ENCODE results near the gene SLC43A2.

Gene SLC43A2

DNA sequence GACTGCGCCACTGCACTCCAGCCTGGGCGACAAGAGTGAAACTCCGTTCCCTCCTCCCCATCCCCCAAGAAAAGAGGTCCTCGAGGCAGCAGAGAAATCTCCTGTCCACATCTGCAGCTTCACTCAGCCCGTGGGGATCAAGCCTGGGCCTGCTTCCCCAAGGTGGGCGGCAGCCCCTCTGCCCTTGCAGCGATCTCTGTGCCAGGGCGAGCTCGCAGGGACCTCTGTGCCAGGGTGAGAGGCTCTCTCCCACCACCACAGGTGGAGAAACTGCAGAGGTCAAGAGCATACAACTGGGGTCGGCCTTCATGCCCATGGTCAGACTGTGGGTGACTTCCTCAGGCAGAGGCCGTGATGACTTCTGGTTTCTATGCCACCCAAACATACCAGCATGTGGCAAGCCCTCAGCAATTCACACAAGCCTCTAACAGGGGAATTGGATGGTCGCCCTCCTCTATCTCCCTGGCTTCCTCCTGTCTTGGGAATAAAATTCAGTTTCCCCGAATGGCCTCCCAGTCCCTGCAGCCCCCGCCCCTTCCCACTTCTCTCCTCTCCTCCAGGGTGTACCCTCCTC is 5.5 kb downstream of the SLC43A2 start:
- no peak for DNase-seq (ENCODE audit: low read depth)

DNA sequence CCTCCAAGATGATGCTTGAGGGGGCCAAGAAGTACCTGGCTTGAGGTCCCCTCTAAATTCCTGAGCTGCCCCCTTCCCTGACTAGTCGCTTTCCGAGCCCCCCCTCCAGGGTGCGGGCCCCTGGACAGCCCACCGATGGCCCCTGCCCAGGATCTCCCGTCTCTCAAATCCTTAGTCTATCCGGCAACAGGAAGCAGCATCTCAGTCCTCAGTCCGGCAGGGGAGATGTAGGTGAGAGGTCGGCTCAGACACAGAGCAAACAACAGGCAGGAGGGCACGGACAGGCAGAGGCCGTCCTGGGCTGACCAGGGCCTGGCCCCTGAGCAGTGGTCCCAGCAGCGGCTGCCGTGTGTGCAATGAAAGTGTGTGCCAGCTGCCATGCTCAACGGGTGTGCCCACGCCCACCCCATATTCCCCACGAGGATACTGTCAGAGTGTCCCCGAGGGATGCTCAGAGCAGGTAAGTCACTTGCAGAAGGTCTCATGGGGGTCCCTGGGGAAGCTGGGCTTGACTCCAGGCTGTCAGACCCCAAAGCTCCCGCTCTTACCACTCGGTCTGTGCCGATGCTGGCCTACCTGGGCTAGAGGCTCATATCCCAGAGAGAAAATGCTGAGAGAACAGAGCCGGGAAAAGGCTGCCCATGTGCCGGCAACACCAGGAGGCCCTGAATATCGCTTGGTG is 7.2 kb downstream of the SLC43A2 start:
- DNase-seq (ENCODE audit: low read depth) = no peak

DNA sequence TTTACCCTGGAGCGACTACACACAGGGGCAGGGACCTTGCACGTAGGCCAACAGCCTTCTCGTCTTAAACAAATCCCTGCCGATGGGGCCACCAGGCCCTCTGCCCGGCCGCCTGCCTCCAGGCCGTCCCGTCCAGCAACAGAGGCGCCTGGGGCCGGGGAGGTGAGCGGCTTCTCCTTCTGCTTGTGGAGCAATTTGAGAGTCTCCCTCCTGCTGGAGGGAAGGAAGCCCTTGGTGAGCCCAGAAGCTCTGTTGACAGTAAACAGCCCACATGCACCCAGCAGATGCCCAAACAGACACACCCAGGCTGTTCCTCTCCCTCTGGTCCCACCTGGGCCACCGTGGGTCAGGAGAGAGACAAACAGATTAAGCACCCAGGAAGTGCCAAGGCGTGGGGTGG is 8.1 kb downstream of the SLC43A2 start:
- no peak for DNase-seq (ENCODE audit: low read depth)

DNA sequence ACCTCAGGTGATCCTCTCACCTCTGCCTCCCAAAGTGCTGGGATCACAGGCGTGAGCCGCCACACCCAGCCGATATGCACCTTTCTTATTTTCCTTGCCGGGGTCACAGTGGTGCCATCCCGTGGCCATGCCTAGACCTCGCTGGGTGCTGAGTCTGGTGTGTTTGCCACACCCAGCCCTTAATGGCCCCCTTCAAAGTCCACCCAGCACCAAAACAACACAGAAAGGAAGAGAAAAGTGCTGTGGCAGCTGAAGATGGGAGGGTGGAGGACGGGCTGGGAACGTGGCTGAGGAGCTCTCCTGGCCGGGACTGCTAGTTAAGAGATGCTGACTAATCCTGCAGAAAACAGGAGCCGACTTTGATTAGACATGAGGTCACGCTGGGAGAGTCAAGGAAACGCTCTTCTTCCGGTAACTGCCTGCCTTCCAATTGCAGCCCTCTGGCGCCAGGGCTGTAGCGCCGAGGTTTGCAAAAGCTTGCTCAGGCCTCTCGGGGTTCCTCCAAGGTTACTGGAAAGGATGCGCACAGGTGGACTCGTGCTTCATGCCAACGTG is 10.9 kb downstream of the SLC43A2 start:
- peak; percentile 85 for DNase-seq (ENCODE audit: low read depth)

DNA sequence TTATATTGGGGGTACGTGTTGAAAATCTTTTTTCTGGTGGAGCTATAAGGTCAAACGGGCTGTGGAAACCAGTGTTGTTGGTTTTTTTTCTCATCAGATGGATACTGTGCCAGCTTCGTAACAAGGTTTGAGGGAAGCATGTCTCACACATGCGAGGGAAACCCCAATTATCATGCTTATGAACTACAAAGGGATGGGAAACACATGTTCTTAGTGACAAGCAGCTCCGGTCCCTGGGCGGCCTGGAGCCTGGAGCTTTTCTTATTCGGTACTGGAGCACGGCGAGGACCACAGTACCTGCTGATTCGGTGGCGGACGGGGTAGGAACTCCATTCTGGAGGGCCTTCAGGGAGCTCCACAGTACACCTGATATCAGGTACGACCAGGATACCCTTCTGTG is 12.5 kb downstream of the SLC43A2 start:
- no peak for DNase-seq (ENCODE audit: low read depth)

DNA sequence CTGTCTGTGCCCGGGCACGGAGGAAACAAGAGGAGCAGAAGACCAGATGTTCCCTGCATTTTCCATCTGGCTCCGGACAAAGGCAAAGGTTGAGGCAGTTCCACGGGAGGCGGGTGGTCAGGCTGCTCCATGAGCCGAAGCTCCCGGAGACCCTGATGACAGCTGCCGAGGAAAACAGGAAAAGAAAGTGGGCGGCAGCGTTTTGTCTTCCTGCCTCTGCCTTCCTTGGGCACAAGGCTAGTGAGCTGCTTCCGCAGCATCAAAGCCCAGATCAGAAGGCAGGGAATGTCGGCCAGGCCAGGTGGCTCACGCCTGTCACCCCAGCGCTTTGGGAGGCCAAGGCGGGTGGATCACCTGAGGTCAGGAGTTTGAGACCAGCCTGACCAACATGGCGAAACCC is 16.2 kb downstream of the SLC43A2 start:
- DNase-seq (ENCODE audit: low read depth) = no peak

DNA sequence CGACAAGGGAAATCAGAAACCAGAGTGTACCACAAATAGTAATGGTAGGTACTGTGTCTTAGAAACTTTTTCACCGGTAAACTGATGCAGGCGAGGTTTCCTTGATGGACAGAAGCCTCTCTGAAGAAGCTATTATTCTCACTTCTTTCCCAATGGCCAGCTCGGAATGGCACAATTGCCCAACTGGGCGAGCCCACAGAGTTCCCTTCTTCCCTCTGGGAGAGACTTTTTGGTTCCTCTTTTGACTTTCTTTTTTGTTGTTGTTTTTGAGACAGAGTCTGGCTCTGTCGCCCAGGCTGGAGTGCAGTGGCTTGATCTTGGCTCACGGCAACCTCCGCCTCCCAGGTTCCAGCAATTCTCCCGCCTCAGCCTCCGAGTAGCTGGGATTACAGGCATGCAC is 16.9 kb downstream of the SLC43A2 start:
- DNase-seq (ENCODE audit: low read depth) = no peak

DNA sequence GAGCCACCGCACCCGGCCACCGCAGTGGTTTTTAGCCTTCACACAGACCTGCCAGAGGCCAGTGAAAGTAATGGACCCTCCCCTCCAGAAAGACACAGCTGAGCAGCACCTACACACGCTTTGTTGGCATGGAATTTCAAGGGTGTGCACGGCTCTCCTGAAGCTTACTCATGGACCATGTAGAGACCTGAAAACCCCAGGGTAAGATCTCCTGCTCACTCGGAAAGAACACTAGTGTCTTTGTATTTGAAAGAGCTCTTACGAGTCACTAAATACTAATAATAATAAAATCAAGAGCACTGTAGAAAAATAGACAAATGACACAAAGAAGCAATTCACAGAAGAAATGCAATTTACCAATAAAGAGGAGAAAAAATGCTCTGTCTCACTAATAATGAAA is 20.0 kb downstream of the SLC43A2 start:
- no peak for DNase-seq (ENCODE audit: low read depth)

DNA sequence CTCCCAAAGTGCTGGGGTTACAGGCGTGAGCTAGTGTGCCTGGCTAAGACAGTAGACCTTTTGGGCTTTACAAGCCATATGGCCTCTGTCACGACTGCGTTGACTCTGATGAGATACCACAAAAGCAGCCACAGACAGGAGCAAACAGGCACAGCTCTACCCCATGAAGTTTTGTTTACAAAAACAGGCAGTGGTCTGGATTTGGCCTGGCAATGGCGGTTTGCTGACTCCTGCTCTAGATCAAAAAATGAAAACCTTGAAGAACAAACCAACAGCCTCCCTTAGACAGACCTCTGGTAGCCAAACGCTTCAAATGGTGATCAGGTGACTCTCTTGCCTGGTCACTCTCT is 20.7 kb downstream of the SLC43A2 start:
- DNase-seq (ENCODE audit: low read depth) = no peak

DNA sequence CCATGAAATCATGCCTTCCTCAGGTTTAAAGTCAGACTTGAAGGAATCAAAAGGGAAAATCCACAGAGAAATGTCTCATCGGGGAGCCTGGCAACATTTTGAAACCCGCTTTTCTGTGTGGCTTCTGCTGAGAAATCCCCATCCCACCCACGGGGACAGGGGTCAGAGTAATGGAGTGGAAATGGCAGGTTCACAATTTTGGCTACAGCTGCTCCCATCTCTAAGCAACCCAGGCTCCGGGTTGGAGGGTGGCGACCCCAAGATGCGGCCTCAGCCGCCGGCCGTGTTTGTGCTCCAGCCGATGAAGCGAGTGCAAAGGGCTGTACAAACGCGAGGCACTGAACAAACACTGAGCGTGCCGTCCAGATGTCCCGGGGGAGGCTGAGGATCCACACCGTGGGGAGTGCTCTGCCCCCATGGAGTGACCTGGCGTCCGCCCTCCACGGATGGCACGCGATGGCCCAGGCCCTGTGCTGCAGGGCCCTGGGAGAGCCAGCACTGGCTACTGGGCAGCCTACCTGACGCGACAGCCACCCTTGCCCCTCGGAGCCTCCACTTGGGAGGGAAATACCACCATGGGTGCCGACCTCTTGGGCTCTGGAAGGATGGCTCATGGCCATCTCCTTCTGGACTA is 22.2 kb downstream of the SLC43A2 start:
- DNase-seq (ENCODE audit: low read depth) = no peak

DNA sequence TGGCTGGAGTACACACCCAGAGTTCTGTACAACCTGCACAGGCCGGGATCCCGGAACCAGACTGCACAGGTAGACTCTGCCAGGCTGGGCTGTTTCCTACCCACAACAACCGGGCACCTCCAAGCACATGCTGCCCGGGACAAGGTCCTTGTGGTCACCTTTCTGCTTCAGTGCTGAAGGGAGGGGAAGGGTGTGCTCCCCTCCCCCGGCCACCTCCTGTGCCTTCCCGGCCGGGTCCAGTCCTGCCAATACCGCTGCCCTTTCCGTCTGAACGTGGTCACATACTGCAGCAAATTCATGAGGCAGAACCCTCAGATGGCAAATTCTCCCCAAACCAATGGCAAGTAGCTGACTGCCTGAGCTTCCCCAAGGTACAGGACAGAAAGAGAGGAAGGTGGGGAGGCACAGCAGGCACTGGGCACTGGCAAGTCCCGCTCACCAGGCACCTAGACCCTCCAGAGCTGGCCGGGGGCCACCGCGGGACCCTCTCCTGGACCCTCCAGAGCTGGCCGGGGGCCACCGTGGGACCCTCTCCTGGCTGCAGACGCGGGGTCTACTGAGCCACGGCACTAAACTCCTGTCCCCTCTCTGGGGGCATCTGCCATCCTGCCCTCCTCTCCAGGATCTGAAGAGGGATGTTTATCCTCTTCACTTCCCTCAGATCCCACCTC is 22.8 kb downstream of the SLC43A2 start:
- no peak for DNase-seq (ENCODE audit: low read depth)

DNA sequence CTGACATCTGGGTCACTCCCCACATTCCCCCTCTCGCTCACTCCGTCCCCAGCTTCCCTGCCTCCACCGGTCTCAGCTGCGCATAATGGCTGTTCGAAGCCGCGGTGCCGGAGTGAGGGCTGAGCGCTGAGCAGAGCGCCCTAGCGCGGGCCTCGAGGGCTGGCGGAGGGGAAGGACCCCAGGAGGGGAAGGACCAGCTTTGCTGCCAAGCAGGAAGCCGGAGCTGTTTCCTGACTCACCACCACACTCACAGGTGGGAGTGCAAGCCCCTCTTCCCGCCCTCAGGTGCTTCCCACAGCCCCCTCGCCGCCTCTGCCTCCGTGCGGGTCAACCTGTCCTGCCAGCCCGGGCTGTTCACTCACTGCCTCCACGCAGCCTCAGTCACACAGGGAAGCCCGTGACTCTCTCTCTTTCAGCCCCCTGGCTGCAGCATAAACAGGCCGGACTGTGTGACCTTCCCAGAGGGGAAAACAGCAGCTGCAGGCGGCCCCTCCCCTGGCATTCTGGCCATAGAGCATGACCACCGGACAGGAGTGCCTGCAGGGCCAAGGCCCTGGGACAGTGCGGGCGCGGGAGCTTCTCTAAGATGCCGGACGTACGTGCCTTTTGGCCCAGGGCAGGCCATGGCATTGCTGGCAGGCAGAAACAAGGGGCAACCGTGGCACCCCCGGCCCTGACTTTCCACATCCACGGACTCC is 23.7 kb downstream of the SLC43A2 start:
- DNase-seq (ENCODE audit: low read depth) = no peak

DNA sequence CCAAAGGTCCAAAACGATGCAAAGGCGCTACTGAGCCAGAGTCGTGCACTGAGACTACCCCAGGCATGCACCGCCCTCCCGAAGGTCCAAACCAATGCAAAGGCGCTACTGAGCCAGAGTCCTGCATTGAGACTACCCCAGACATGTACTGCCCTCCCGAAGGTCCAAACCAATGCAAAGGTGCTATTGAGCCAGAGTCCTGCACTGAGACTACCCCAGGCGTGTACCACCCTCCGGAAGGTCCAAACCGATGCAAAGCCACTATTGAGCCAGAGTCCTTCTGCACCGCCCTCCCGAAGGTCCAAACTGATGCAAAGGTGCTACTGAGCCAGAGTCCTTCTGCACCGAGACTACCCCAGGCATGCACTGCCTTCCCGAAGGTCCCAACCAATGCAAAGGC is 27.1 kb downstream of the SLC43A2 start:
- DNase-seq (ENCODE audit: low read depth) = no peak

DNA sequence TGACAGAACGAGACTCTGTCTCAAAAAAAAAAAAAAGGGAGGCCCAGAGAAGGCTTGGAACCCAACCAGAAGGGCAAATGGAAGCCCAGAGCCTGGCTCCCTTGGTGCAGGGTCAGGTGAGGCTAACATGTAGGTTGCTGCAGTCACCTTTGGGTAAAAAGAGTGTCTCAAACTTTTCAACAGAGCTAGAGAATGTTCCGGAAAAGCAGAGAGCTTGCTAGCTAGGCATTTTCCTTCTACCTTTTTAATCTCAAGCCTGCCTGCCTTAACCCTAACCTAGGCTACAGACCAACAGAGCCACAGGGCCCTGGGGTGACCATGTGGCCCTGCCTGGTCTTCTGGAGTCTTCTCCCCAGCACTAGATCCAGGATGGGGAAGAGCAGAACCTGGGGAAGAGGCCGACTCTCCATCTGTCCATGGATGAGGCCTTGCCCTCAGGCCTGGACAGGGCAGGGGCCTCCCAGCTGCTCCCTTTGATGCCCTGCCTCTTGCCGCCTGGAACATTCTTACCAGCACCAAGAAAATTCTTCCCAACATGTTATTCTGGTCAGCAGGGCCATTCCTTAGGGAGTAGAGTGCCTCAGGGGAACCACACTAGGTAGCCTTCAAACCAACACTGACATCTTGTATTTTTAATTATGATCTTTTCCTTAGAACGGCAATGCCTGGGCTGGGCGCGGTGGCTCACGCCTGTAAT is 30.1 kb downstream of the SLC43A2 start:
- no peak for DNase-seq (ENCODE audit: low read depth)

DNA sequence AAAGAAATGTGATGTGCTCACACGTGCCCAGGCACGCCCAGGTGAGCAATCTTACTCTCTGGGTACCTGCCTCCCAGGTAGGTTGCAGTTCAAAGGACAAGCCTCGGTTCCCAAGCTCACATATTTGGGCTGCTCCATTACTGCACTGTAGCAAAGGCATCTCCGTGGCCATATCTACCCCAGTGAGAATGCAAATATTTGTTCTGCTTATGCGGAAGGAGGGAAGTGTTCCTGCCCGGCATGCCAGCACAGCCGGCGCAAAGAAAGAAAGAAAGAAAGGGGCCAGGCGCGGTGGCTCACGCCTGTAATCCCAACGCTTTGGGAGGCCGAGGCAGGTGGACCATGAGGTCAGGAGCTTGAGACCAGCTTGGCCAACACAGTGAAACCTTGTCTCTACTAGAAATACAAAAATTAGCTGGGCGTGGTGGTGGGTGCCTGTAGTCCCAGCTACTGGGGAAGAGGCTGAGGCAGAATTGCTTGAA is 30.7 kb downstream of the SLC43A2 start:
- DNase-seq (ENCODE audit: low read depth) = no peak

DNA sequence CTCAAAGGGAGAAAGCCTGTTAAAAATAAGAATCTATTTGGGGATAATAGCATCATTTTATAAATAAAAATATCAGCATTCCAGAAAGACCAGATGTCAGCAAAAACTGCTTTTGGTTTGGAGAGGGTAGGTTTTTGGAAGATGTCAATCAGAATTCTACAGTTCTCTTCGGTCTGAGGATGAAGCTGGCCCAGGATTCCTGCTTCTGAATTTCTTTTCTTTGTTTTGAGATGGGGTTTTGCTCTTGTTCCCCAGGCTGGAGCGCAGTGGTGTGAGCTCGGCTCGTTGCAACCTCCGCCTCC is 35.1 kb downstream of the SLC43A2 start:
- DNase-seq (ENCODE audit: low read depth) = no peak

DNA sequence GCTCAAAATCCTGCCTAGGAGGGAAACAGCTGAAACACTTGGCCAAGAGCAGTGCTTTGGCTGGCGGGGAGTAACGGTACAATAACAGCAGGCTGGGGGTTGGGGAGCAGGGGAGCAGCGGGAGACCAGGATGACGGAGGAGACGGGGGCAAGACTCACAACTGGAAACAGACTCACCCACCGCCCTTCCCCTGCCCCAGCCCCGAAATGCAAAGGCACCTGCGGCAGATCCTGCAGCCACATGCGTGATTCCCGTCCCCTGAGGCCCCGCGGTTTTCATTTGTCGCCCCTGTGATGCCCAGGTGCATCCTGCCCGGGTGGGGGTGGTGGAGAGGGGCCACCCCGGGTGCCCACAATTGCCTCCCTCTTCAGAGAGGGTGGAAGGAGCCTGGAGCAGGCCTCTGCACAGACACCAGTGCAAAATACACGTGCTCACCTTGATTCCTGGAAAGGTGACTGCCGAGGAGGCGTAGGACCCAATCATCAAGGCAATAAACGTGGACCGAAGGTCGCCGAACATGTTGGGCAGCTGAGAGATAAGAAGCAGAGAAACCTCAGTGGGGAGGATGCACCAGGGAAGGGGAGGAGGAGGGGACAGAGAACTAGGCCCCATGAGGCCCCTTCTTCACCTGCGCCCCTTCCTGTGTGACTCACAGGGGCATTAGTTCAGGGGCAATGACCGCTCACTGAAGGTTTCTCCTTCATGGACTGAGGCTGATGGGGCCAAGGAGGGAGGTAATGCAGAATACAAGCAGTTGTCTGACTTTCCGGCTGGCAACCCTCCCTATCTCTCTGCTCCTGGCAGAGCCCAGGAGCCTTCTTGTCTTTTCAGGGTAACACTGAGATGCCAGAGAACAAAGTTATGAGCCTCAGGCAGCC is 35.6 kb downstream of the SLC43A2 start:
- DNase-seq (ENCODE audit: low read depth) = no peak

DNA sequence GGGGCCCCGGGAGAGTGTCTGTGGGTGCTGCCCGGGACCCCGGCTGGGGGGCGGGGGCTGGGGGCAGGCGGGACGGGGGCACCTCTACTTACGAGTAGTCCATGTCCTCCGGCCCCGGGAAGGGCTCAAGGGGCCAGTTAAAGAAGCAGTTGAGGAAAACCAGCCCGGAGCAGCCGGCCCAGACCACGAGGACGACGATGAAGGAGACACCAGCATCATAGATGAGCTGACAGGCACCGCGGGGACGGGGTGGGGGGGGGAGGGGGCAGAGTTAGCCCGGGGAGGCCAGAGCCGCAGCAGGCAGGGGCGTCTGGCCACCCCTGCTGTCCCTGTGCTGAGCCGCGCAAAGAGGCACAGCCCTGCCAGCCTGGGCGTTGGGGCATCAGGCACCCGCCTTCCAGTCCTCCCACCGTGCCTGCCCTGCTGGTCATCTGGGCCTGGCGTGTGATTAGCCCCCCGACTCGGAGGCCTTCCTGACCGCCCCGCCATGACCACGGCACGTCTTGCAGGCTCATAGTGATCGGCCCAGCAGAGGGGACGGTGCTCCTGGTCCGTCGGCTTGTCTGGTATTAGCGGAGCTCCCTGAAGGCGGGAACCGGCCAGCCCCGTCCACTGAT is 37.1 kb downstream of the SLC43A2 start:
- DNase-seq (ENCODE audit: low read depth) = no peak

DNA sequence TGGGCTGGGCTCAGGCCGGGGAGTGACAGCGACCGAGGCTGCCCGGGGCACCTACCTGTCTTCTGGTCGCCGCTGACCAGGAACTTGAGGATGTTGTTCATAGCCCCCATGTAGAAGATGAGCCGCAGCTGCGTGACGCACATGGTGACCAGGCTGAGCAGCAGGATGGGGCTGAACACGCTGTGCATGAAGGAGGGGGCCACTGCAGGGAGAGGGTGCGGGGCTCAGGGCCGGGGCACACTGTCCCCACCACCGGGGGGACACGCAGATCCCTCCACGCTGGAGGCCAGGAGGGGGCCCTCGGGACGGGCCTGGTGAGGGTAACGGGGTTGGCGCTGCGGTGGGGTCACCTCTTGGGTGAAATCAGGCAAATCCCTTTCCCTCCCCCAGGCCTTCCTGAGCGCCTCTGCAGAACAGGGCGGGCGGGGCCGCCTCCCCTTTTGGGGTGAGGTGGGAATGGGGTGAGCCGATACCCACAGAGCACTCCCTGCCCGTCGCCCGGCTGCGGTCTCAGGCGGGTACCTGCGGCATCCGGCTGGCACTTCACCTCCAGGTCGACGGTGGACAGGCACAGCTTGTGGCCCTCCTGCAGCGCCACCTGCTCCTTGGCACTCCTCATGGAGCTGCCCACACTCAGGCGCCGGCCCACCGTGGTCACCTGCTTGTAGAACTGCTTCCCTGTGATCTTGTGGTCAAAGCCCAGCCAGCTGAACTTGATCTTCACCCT is 37.7 kb downstream of the SLC43A2 start:
- no peak for DNase-seq (ENCODE audit: low read depth)
